Lower leg skin (tissue), 3 donors: ENCODE data around the gene QSER1.

Source experiments
- CTCF ChIP-seq, 3 donors: fragments of 450-650 bp; IDR thresholded peaks; one replicate each; pipeline ENCODE4 v1.5.1; 2016; ENCODE audit warnings: antibody characterized with exemption in 3 of 3, mild to moderate bottlenecking in 3 of 3, moderate library complexity in 2 of 3
- POLR2A ChIP-seq, 2 donors: fragments of 450-650 bp; IDR thresholded peaks; one replicate each; pipeline ENCODE4 v1.6.1; 2016 to 2017; ENCODE audit warnings: antibody characterized with exemption in 2 of 2, mild to moderate bottlenecking in 1 of 2, moderate library complexity in 1 of 2

- TF ChIP-seq CTCF (IDR thresholded peaks at IDR 0.05) = no peak
- no peak for TF ChIP-seq POLR2A (IDR thresholded peaks at IDR 0.05)
Observed at GRCh38 chr11:32916361-32916760, 23.8 kb downstream of the QSER1 start.
